SK-N-DZ (cell line): ENCODE results near the gene TAF1.
"Not testable (repeated sequence)": the region's sequence is repeated elsewhere in the genome, so short reads cannot be mapped to it uniquely, and the experiment has no call there.

ENCODE experiments used
- DNase-seq: peaks from one replicate; pipeline ENCODE4 v3.0.0-alpha.2; 2015; ENCODE audit warnings: low spot score

TAF1 gene

GRCh38 chrX:71439420-71439819 lies 73.3 kb downstream of the TAF1 start:
- DNase-seq: no peak

DNA sequence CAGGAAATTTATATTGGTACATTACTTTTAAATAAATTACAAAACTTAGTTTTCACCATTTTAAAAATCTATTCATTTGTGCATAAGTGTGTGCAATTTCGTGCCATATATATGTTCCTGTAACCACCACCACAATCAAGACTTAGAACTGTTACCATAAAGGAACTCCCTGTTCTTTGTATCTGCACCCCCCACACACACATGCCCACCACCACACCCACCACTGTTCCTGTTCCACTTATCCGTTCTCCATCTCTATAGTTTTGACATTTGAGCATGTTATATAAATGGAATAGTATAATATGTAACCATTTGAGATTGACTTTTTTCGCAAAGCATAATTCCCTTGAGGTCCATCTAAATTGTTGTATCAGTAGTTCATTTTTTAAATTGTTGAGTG lies 73.7 kb downstream of the TAF1 start:
- no peak for DNase-seq

- no peak for DNase-seq
These were observed 74.2 kb downstream of the TAF1 start for GRCh38 chrX:71440401-71440800.

- DNase-seq: not testable (repeated sequence)
These were observed 75.7 kb downstream of the TAF1 start for GRCh38 chrX:71441809-71442208.

- no peak for DNase-seq
These were observed 84.4 kb downstream of the TAF1 start for GRCh38 chrX:71450433-71451106.

GRCh38 chrX:71451518-71451917 lies 85.4 kb downstream of the TAF1 start:
- DNase-seq: not testable (repeated sequence)

- no peak for DNase-seq
These were observed 86.9 kb downstream of the TAF1 start for GRCh38 chrX:71453056-71453455.

DNA sequence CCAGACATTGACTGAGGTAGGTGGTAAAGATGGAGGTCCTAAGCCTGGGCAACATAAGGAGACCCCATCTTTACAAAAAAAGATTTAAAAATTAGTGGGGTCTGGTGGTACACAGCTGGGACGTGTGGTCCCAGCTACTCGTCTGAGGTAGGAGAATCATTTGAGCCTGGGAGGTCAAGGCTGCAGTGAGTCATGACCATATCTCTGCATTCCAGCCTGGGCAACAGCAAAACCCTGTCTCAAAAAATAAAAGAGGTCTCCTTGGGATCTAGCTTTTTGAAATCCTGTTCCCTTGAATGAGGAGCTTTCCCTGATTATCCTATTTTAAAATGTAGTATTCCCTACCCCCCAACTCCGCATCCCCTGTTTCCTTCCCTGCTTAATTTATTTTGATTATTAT lies 88.1 kb downstream of the TAF1 start:
- DNase-seq: no peak

DNA sequence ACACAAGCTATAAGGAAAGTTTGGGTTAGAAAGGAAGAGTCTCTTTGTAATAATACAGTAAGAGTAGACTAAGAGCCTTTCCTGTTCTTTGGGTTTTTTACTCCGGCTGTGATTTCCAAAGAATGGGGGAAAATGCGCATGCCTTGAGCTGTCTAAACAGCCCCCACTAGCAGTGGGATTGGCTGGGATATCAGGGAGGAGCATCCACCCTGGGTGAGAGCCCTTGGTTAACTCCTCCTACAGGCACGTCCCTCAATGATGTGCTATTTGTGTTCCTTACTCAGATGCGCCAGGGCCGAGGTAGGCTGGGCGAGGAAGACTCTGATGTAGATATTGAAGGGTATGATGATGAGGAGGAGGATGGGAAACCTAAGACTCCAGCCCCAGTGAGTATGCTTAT lies 92.7 kb downstream of the TAF1 start:
- no peak for DNase-seq

- no peak for DNase-seq
These were observed 98.8 kb downstream of the TAF1 start for GRCh38 chrX:71464968-71465367.

- no peak for DNase-seq
These were observed 100.9 kb downstream of the TAF1 start for GRCh38 chrX:71466979-71467523.

DNA sequence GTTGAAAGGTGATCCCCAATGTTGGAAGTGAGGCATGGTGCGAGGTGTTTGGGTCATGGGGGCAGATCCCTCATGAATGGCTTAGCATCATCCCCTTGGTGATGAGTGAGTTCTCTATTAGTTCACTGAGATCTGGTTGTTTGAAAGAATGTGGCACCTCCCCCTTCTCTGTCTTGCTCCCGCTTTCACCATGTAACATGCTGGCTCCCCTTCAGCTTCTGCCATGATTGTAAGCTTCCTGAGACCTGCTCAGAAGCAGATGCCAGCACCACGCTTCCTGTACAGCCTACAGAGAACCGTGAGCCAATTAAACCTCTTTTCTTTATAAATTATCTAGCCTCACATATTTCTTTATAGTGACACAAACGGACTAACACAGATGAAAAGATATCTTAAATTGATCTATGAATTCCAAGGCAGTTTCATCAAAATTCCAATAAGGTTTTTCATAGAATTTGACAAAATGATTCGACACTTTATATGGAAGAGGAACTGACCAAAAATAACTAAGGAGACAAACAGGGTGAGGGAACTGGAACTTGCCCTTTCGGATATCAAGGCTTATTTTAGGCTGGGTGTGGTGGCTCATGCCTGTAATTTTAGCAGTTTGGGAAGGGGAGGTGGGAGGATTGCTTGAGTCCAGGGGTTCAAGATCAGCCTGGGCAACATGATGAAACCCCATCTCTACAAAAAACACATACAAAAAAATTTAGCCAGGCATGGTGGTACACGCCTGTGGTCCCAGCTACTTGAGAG lies 109.8 kb downstream of the TAF1 start:
- no peak for DNase-seq

- DNase-seq: no peak
These were observed 116.2 kb downstream of the TAF1 start for GRCh38 chrX:71482228-71482958.

GRCh38 chrX:71487814-71488213 lies 121.7 kb downstream of the TAF1 start:
- no peak for DNase-seq

DNA sequence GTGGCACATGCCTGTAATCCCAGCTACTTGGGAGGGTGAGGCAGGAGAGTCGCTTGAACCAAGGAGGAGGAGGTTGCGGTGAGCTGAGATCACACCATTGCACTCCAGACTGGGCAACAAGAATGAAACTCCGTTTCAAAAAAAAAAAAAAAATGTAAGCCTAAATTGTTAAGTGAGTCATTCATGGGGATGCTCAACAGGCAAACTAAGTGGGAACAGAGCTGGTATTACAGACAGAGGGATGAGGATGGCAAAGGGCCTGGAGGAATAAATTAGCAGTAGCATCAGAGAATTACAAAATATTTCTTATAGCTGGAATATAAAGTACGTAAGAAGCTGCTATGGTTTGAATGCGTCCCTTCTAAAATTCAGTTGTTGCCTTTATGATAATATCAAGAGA lies 123.4 kb downstream of the TAF1 start:
- DNase-seq: no peak

- no peak for DNase-seq
These were observed 126.3 kb downstream of the TAF1 start for GRCh38 chrX:71492231-71493065.

- DNase-seq: no peak
These were observed 127.0 kb downstream of the TAF1 start for GRCh38 chrX:71493111-71493613.

- not testable (repeated sequence) for DNase-seq
These were observed 129.8 kb downstream of the TAF1 start for GRCh38 chrX:71495979-71496378.

- DNase-seq: no peak
These were observed 130.3 kb downstream of the TAF1 start for GRCh38 chrX:71496476-71496875.

DNA sequence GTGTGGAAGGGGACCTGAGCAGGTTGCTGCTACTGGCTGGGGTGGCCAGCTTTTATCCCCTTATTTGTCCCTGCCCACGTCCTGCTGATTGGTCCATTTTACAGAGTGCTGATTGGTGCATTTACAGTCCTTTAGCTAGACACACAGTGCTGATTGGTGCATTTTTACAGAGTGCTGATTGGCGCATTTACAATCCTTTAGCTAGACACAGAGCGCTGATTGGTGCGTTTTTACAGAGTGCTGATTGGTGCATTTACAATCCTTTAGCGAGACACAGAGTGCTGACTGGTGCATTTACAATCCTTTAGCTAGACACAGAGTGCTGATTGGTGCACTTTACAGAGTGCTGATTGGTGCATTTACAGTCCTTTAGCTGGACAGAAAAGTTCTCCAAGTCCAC lies 135.9 kb downstream of the TAF1 start:
- not testable (repeated sequence) for DNase-seq

- DNase-seq: no peak
These were observed 138.2 kb downstream of the TAF1 start for GRCh38 chrX:71504346-71504745.
